HG02798 (cell line): ENCODE data around the gene ASB13.

Experiments used
- ATAC-seq: cut with Tn5 transposase; IDR thresholded peaks from one replicate; pipeline ENCODE4 v1.9.1; 2021; ENCODE audit warnings: mild to moderate bottlenecking; ENCODE audit not compliant: unreplicated experiment, poor library complexity

The ASB13 gene

GRCh38 chr10:5649746-5650145 is 16.6 kb downstream of the ASB13 start:
- ATAC-seq = no peak

GRCh38 chr10:5648494-5649457 is 17.6 kb downstream of the ASB13 start:
- ATAC-seq = no peak

- no peak for ATAC-seq
These were observed 18.7 kb downstream of the ASB13 start for GRCh38 chr10:5647507-5648240.

GRCh38 chr10:5645944-5646617 is 20.3 kb downstream of the ASB13 start:
- no peak for ATAC-seq

- no peak for ATAC-seq
These were observed 21.0 kb downstream of the ASB13 start for GRCh38 chr10:5645375-5645774.

GRCh38 chr10:5644930-5645329 is 21.5 kb downstream of the ASB13 start:
- no peak for ATAC-seq

GRCh38 chr10:5643346-5644067 is 22.9 kb downstream of the ASB13 start:
- no peak for ATAC-seq

- no peak for ATAC-seq
These were observed 24.9 kb downstream of the ASB13 start for GRCh38 chr10:5641501-5641900.

- ATAC-seq = no peak
These were observed 25.9 kb downstream of the ASB13 start for GRCh38 chr10:5640501-5640900.

GRCh38 chr10:5640036-5640435 is 26.4 kb downstream of the ASB13 start:
- ATAC-seq = no peak

GRCh38 chr10:5639066-5639465 is 27.3 kb downstream of the ASB13 start:
- no peak for ATAC-seq

- ATAC-seq = no peak
These were observed 27.9 kb downstream of the ASB13 start for GRCh38 chr10:5638494-5638893.

- no peak for ATAC-seq
These were observed 31.5 kb downstream of the ASB13 start for GRCh38 chr10:5634918-5635317.

- no peak for ATAC-seq
These were observed 33.1 kb downstream of the ASB13 start for GRCh38 chr10:5633166-5633749.

- no peak for ATAC-seq
These were observed 33.9 kb downstream of the ASB13 start for GRCh38 chr10:5632446-5632845.

GRCh38 chr10:5631936-5632335 is 34.5 kb downstream of the ASB13 start:
- no peak for ATAC-seq

- ATAC-seq = no peak
These were observed 36.3 kb downstream of the ASB13 start for GRCh38 chr10:5630112-5630436.

GRCh38 chr10:5629303-5630111 is 36.9 kb downstream of the ASB13 start:
- peak; percentile 79 for ATAC-seq
